ENCODE results near the gene CDK5RAP1.
"Not testable (repeated sequence)": the region's sequence is repeated elsewhere in the genome, so short reads cannot be mapped to it uniquely, and the experiment has no call there.

Gene CDK5RAP1

DNA sequence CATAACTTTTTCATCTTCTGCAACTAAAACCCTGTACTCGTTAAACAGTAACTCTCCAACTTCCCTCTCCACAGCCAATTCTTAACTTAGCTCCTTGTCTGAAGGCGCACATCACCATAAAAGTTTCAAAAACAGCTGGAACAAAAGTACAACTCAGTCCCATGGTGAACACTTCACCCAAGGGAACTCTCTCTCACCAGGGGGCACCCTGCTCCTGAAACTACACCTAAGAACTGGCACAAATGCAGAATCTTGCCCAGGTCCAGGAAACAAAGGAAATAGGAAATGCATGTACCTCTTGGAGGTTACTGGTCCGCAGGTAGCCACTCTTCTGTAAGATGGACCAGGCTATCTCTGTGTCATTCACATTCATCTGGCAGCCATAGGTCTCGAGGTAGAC is 6.6 kb downstream of the CDK5RAP1 start:
- H2AFZ ChIP-seq (ENCODE audit: low read depth, low read length) = no peak overlapping the region
- no peaks in the 10 kb centered on the region for H3K27me3 ChIP-seq (ENCODE audit: low read depth, low read length)
- no peaks in the 10 kb centered on the region; the same call in 1 of the 2 replicates for H4K20me1 ChIP-seq (ENCODE audit: insufficient read depth, low read length)
- peaks cover 44% of the 10 kb centered on the region for H3K36me3 ChIP-seq (replicated peaks; ENCODE audit: low read depth, low read length)
- H3K4me3 ChIP-seq (ENCODE audit: low read length) = no peak overlapping the region
- no peak overlapping the region for H3K4me2 ChIP-seq (ENCODE audit: low read length)
- H3K9ac ChIP-seq (ENCODE audit: low read length) = no peak overlapping the region
- H3K4me1 ChIP-seq (ENCODE audit: low read length) = peaks cover under 1% of the 10 kb centered on the region; the same call in 1 of the 2 replicates
- TF ChIP-seq EZH2phosphoT487 (IDR thresholded peaks at IDR 0.05; ENCODE audit: low read depth) = no peak
- TF ChIP-seq, protein P1, sequence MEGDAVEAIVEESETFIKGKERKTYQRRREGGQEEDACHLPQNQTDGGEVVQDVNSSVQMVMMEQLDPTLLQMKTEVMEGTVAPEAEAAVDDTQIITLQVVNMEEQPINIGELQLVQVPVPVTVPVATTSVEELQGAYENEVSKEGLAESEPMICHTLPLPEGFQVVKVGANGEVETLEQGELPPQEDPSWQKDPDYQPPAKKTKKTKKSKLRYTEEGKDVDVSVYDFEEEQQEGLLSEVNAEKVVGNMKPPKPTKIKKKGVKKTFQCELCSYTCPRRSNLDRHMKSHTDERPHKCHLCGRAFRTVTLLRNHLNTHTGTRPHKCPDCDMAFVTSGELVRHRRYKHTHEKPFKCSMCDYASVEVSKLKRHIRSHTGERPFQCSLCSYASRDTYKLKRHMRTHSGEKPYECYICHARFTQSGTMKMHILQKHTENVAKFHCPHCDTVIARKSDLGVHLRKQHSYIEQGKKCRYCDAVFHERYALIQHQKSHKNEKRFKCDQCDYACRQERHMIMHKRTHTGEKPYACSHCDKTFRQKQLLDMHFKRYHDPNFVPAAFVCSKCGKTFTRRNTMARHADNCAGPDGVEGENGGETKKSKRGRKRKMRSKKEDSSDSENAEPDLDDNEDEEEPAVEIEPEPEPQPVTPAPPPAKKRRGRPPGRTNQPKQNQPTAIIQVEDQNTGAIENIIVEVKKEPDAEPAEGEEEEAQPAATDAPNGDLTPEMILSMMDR (IDR thresholded peaks at IDR 0.05; ENCODE audit: low read depth, low read length) = peak; percentile 47
- peaks cover 51% of the 10 kb centered on the region for H3K79me2 ChIP-seq (ENCODE audit: low read length)
- H3K27ac ChIP-seq (ENCODE audit: low read length) = no peak overlapping the region
- no peaks in the 10 kb centered on the region for H3K9me3 ChIP-seq (ENCODE audit: insufficient read depth, low read length)

DNA sequence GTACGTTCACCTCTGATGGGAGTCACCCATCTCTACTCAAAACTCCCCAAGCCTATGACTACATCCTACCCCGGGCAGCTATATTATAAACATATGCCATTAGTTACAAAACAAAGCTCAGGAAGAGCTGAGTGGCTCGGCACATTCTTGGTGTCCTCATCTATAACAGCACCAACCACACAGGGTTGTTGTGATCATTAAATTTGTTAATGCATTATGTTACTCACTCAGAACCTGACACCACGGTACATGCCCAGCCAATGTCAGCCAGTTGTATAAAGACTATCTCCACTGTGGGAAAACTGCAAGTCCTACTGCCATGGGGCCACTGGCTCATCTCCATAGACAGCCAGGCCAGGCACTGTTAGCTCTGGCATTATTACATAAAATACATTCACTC is 7.7 kb downstream of the CDK5RAP1 start:
- Histone ChIP-seq H3K4me1 (ENCODE audit: low read length) (no peaks in the 10 kb centered on the region), H3K4me2 (ENCODE audit: low read length) (no peak overlapping the region), H3K27me3 (ENCODE audit: low read depth, low read length) (no peaks in the 10 kb centered on the region), H3K27ac (ENCODE audit: low read length) (no peak overlapping the region), H3K36me3 (replicated peaks; ENCODE audit: low read depth, low read length) (peaks cover 45% of the 10 kb centered on the region), H3K9me3 (ENCODE audit: insufficient read depth, low read length) (no peaks in the 10 kb centered on the region), H2AFZ (ENCODE audit: low read depth, low read length) (no peak overlapping the region), H4K20me1 (ENCODE audit: insufficient read depth, low read length) (no peaks in the 10 kb centered on the region), H3K4me3 (ENCODE audit: low read length) (no peak overlapping the region), H3K79me2 (ENCODE audit: low read length) (peaks cover 40% of the 10 kb centered on the region), H3K9ac (ENCODE audit: low read length) (no peak overlapping the region)
- TF ChIP-seq EZH2phosphoT487 (IDR thresholded peaks at IDR 0.05; ENCODE audit: low read depth) = no peak
- TF ChIP-seq, protein P1 (IDR thresholded peaks at IDR 0.05; ENCODE audit: low read depth, low read length) = no peak

DNA sequence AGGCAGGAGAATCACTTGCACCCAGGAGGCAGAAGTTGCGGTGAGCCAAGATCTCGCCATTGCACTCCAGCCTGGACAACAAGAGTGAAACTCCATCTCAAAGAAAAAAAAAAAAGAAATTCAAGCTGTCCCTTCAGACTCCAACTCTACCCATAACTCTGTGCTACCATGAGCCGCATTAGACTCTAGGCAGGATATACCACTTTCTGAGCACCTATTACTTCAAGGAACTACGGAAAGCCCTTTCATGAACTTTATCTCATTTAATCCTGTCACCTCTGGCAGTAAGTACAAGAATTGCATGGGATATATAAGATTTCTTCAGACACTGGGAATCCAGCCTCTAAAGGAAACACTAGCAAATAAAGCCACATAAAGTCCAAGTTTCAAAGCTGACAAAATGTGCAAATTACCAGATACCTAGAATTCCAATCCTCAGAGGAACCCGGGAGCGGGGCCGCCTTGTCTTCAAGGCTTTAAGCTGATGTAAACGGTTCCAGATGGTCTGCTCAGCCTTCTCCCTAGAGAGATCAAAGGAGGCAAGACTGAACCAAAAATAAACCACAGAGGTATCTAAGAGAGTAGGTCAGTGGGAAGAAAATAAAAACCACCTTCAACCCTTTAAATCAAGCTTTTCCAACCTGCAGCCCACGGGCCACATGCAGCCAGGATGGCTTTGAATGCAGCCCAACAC is 9.4 kb downstream of the CDK5RAP1 start:
- no peak overlapping the region for H3K4me3 ChIP-seq (ENCODE audit: low read length)
- H3K9ac ChIP-seq (ENCODE audit: low read length) = no peak overlapping the region
- TF ChIP-seq, protein P1 (IDR thresholded peaks at IDR 0.05; ENCODE audit: low read depth, low read length) = no peak
- TF ChIP-seq EZH2phosphoT487 (IDR thresholded peaks at IDR 0.05; ENCODE audit: low read depth) = no peak
- H3K27ac ChIP-seq (ENCODE audit: low read length) = no peak overlapping the region
- no peaks in the 10 kb centered on the region for H4K20me1 ChIP-seq (ENCODE audit: insufficient read depth, low read length)
- H3K79me2 ChIP-seq (ENCODE audit: low read length) = peaks cover 23% of the 10 kb centered on the region
- H3K4me1 ChIP-seq (ENCODE audit: low read length) = no peaks in the 10 kb centered on the region
- H3K36me3 ChIP-seq (replicated peaks; ENCODE audit: low read depth, low read length) = peaks cover 50% of the 10 kb centered on the region
- no peak overlapping the region for H2AFZ ChIP-seq (ENCODE audit: low read depth, low read length)
- H3K4me2 ChIP-seq (ENCODE audit: low read length) = no peak overlapping the region
- no peaks in the 10 kb centered on the region for H3K9me3 ChIP-seq (ENCODE audit: insufficient read depth, low read length)
- no peaks in the 10 kb centered on the region for H3K27me3 ChIP-seq (ENCODE audit: low read depth, low read length)

DNA sequence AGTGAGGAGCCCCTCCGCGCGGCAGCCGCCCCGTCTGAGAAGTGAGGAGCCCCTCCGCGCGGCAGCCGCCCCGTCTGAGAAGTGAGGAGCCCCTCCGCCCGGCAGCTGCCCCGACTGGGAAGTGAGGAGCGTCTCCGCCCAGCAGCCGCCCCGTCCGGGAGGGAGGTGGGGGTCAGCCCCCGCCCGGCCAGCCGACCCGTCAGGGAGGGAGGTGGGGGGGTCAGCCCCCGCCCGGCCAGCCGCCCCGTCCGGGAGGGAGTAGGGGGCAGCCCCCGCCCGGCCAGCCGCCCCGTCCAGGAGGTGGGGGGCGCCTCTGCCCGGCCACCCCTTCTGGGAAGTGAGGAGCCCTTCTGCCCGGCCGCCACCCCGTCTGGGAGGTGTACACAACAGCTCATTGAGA is 12.0 kb downstream of the CDK5RAP1 start:
- not testable (repeated sequence) for H3K27ac ChIP-seq (ENCODE audit: low read length); H2AFZ ChIP-seq (ENCODE audit: low read depth, low read length); H4K20me1 ChIP-seq (ENCODE audit: insufficient read depth, low read length); H3K27me3 ChIP-seq (ENCODE audit: low read depth, low read length); H3K79me2 ChIP-seq (ENCODE audit: low read length); H3K4me3 ChIP-seq (ENCODE audit: low read length); H3K9me3 ChIP-seq (ENCODE audit: insufficient read depth, low read length); H3K4me2 ChIP-seq (ENCODE audit: low read length); H3K4me1 ChIP-seq (ENCODE audit: low read length); H3K9ac ChIP-seq (ENCODE audit: low read length)
- peaks cover 52% of the 10 kb centered on the region for H3K36me3 ChIP-seq (replicated peaks; ENCODE audit: low read depth, low read length)

Data from OCI-LY3 (cell line).